SK-N-SH (cell line): ENCODE data around the gene PPM1B.

Experiments
- FOXJ3 ChIP-seq: sonication (generic); formaldehyde crosslinking; IDR thresholded peaks from 2 replicates; pipeline ENCODE4 v1.5.1; 2020; ENCODE audit warnings: mild to moderate bottlenecking, missing genetic modification reagents
- FOXM1 ChIP-seq: IDR thresholded peaks from 2 replicates; pipeline ENCODE4 v1.4.0; 2012; ENCODE audit warnings: low read depth, mild to moderate bottlenecking
- SMC3 ChIP-seq: IDR thresholded peaks from 2 replicates; pipeline ENCODE4 v1.6.1; 2012; ENCODE audit warnings: low read depth, low read length, improper control_type of control experiment
- TF ChIP-seq, protein P1 (sequence below): fragments of 200-600 bp; sonication (generic); IDR thresholded peaks from 2 replicates; pipeline ENCODE4 v1.6.1; 2017; ENCODE audit warnings: antibody characterized with exemption, mild to moderate bottlenecking, moderate library complexity
- TF ChIP-seq, protein P2 (sequence below): IDR thresholded peaks from 2 replicates; pipeline ENCODE4; 2012
- TF ChIP-seq, protein P3 (sequence below): IDR thresholded peaks from 2 replicates; pipeline ENCODE4 v1.6.1; 2012; ENCODE audit warnings: mild to moderate bottlenecking, low read depth, low read length, moderate library complexity

- TF ChIP-seq, protein P1, sequence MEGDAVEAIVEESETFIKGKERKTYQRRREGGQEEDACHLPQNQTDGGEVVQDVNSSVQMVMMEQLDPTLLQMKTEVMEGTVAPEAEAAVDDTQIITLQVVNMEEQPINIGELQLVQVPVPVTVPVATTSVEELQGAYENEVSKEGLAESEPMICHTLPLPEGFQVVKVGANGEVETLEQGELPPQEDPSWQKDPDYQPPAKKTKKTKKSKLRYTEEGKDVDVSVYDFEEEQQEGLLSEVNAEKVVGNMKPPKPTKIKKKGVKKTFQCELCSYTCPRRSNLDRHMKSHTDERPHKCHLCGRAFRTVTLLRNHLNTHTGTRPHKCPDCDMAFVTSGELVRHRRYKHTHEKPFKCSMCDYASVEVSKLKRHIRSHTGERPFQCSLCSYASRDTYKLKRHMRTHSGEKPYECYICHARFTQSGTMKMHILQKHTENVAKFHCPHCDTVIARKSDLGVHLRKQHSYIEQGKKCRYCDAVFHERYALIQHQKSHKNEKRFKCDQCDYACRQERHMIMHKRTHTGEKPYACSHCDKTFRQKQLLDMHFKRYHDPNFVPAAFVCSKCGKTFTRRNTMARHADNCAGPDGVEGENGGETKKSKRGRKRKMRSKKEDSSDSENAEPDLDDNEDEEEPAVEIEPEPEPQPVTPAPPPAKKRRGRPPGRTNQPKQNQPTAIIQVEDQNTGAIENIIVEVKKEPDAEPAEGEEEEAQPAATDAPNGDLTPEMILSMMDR: no peak
- TF ChIP-seq, protein P2, sequence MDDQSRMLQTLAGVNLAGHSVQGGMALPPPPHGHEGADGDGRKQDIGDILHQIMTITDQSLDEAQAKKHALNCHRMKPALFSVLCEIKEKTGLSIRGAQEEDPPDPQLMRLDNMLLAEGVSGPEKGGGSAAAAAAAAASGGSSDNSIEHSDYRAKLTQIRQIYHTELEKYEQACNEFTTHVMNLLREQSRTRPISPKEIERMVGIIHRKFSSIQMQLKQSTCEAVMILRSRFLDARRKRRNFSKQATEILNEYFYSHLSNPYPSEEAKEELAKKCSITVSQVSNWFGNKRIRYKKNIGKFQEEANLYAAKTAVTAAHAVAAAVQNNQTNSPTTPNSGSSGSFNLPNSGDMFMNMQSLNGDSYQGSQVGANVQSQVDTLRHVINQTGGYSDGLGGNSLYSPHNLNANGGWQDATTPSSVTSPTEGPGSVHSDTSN: no peak
- TF ChIP-seq FOXM1 (no peak), FOXJ3 (CRISPR knock-in tag) (no peak), SMC3 (no peak)
- TF ChIP-seq, protein P3, sequence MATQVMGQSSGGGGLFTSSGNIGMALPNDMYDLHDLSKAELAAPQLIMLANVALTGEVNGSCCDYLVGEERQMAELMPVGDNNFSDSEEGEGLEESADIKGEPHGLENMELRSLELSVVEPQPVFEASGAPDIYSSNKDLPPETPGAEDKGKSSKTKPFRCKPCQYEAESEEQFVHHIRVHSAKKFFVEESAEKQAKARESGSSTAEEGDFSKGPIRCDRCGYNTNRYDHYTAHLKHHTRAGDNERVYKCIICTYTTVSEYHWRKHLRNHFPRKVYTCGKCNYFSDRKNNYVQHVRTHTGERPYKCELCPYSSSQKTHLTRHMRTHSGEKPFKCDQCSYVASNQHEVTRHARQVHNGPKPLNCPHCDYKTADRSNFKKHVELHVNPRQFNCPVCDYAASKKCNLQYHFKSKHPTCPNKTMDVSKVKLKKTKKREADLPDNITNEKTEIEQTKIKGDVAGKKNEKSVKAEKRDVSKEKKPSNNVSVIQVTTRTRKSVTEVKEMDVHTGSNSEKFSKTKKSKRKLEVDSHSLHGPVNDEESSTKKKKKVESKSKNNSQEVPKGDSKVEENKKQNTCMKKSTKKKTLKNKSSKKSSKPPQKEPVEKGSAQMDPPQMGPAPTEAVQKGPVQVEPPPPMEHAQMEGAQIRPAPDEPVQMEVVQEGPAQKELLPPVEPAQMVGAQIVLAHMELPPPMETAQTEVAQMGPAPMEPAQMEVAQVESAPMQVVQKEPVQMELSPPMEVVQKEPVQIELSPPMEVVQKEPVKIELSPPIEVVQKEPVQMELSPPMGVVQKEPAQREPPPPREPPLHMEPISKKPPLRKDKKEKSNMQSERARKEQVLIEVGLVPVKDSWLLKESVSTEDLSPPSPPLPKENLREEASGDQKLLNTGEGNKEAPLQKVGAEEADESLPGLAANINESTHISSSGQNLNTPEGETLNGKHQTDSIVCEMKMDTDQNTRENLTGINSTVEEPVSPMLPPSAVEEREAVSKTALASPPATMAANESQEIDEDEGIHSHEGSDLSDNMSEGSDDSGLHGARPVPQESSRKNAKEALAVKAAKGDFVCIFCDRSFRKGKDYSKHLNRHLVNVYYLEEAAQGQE: no peak
Measured at GRCh38 chr2:44226753-44227152, 58.1 kb downstream of the PPM1B start.
